Heart left ventricle (tissue), 13 donors: Measurements from ENCODE around the gene MACF1.

Source experiments
- CTCF ChIP-seq, 12 donors: fragments of 200-600 bp; sonication (generic) in 4 of 12; IDR thresholded peaks; one replicate each; pipeline versions ENCODE4 v1.5.0 to v1.8.0; 2018 to 2022; ENCODE audit warnings: antibody characterized with exemption in 12 of 12, mild to moderate bottlenecking in 5 of 12
- POLR2A ChIP-seq, 2 donors: fragments of 450-650 bp; IDR thresholded peaks; one replicate each; pipeline ENCODE4 v1.6.1; 2017; ENCODE audit warnings: antibody characterized with exemption in 2 of 2, mild to moderate bottlenecking in 2 of 2, moderate library complexity in 2 of 2
- donor health status: ischemic (EF 13 %, LVEDD 7.1; RV severe dilation, severe dysfunction).
- donor health status: DM: no; HTN: yes; CAD: no.
- donor health status: DM: no; HTN: no; CAD: no.
- donor health status: ischemic (EF 25% LVEDD 6.9; RV normal size, moderate dysfunction).
- donor health status: ischemic (EF 25% LVEDD 5.7; RV mildly dilated, moderate dysfunction).
- donor health status: ischemic (EF 35%, LVEDD 5.7; RV mildly dilated, moderate dysfunction).
- donor health status: nonischemic (EF 11% LVEDD 7.7; RV severe dilation, severe dysfunction).
- donor health status: DM: yes; HTN: yes; CAD: no.
- donor health status: PGD.
- donor health status: ischemic (EF 29% LVEDD 5.4; RV normal size, mild dysfunction).
- donor health status: nonischemic (EF 23%, LVEDD 6.1; RV moderate dilation, normal function).

DNA sequence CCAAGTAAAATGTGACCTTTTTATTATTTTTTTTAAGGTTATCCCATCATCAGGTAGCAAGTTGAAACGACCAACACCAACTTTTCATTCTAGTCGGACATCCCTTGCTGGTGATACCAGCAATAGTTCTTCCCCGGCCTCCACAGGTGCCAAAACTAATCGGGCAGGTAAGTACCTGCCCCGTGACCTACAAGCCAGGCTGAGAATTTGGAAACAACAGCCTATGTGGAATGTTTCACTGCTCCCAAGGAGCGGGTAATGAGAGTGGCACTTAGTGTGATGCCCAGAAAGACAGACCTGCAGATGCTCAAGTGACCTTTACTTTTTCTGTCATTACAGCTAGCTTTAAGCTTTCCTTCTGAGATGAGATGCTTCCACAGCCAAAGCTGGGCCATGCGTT lies 280.1 kb downstream of the MACF1 start:
- TF ChIP-seq CTCF (IDR thresholded peaks at IDR 0.05): no peak
- no peak for TF ChIP-seq POLR2A (IDR thresholded peaks at IDR 0.05)
